ENCODE data around the gene TMSB4X.
A peak's percentile ranks its signal among the peaks of the same experiment; 100 is the strongest.
"Not testable (repeated sequence)": the region's sequence is repeated elsewhere in the genome, so short reads cannot be mapped to it uniquely, and the experiment has no call there.

Gene TMSB4X

GRCh38 chrX:12974796-12975669, at the start of gene TMSB4X:
TMSB4X (plus strand) TSS chrX:12975110.
- peak; percentile 48 for DNase-seq

GRCh38 chrX:12929701-12930100, 45.2 kb upstream of the TMSB4X start:
- DNase-seq = no peak

GRCh38 chrX:12930150-12930549, 44.8 kb upstream of the TMSB4X start:
- no peak for DNase-seq

DNA sequence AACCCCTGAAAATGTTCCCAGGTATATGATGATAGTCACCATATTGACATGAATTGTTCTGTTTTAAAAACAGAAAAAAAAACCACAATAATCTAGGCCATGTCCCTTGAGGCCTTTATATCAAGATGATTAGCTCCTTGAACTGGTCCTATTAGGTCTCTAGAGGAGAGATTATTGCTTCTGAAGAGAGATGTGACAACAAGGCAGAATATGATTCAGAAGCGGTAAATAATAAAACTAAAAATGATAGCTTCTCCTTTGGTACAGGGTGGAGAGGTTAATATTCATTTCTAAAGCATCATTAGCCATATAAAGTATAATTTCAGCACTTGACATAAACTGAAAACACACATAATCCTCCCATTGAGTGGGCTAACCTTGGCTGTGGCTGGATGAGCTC, 42.7 kb upstream of the TMSB4X start:
- no peak for DNase-seq

GRCh38 chrX:12934850-12935249, 40.1 kb upstream of the TMSB4X start:
- DNase-seq = no peak

DNA sequence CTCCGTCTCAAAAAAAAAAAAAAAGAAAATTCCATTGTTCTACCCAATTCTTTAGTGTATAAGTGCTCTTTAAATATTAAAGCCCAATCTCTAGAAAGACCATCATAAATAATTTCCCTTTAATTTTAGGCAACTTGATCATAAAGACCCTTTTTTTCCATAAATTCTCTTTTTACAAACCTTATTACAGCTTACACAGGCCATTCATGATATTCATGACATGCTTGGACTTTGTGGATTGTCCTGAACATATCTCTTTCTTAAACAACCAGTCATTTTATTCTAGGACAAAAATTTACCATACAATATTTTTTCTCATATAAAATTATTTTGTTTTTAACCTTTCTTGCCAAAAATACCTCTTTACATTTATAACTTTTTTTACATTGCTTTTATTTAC, 38.0 kb upstream of the TMSB4X start:
- DNase-seq = no peak

GRCh38 chrX:12940471-12940870, 34.4 kb upstream of the TMSB4X start:
- not testable (repeated sequence) for DNase-seq

- not testable (repeated sequence) for DNase-seq
Measured at GRCh38 chrX:12943592-12943991, 31.3 kb upstream of the TMSB4X start.

DNA sequence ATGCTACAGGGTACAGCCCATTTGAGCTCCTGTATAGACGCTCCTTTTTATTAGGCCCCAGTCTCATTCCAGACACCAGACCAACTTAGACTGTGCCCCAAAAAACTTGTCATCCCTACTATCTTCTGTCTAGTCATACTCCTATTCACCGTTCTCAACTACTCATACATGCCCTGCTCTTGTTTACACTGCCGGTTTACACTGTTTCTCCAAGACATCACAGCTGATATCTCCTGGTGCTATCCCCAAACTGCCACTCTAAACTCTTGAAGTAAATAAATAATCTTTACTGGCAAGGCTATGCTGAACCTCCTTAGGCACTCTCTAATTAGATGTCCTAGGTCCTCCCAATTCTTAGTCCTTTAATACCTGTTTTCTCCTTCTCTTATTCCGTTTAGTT, 30.5 kb upstream of the TMSB4X start:
- DNase-seq = not testable (repeated sequence)

GRCh38 chrX:12945494-12945893, 29.4 kb upstream of the TMSB4X start:
- DNase-seq = no peak

DNA sequence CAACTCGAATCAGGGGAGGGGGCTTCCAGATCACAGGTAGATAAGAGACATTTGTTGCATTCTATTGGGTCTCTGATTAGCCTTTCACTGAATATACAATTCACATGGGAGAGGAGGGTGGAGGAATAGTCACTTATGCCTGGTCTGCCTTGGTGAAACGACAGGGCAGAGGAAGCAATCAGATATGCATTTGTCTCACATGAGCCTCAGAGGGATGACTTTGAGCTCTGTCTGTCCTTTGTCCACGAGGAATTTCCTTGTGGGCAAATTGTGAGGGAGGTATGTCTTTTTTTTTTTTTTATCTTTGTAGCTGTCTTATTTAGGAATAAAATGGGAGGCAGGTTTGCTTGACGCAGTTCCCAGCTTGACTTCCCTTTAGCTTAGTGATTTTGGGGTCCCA, 28.5 kb upstream of the TMSB4X start:
- DNase-seq = no peak

GRCh38 chrX:12946838-12947544, 27.9 kb upstream of the TMSB4X start:
- peak; percentile 87 for DNase-seq

GRCh38 chrX:12947545-12948235, 27.2 kb upstream of the TMSB4X start:
- peak; percentile 50 for DNase-seq

DNA sequence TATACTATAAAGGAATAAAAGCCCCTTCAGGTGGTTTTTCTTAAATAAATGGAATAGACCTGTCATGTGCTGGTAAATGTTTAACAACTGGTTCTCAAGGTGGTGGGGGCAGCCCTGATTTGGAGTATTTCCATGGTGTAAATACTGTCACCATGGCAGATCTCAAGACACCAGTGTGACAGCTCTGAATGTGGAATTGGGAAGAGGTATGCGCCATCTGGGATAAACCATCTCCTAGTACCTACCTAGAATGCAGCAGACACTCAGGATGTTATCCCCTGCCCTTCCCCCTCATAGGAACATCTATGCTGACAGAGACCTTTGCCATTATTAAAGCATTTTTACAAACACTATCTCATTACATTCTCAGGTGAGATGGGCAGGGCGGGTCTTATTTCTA, 26.4 kb upstream of the TMSB4X start:
- DNase-seq = no peak

- DNase-seq = no peak
Measured at GRCh38 chrX:12949205-12949926, 25.5 kb upstream of the TMSB4X start.

- peak; percentile 25 for DNase-seq
Measured at GRCh38 chrX:12949927-12950656, 24.8 kb upstream of the TMSB4X start.

- no peak for DNase-seq
Measured at GRCh38 chrX:12950851-12951594, 23.9 kb upstream of the TMSB4X start.

DNA sequence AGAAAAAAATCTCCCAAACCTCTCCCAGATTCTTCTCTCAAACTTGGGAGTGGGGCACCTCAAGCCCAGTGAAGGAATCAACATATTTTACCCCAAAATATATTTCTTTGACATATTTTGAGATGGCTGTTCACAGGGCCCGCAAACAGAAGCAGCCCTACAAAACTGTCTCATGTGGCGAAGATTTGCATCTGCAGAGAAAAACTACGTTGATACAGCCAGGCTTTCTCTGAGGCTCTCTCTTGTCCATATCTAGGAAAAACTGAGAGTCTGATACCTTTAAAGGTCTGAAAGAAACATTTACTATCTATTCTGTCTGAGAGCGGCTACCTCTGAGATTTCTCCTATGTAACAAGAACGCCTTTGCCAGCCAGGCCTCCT, 23.3 kb upstream of the TMSB4X start:
- DNase-seq = no peak

GRCh38 chrX:12953420-12953819, 21.5 kb upstream of the TMSB4X start:
- DNase-seq = no peak

GRCh38 chrX:12954376-12954775, 20.5 kb upstream of the TMSB4X start:
- no peak for DNase-seq

- DNase-seq = no peak
Measured at GRCh38 chrX:12954981-12955380, 19.9 kb upstream of the TMSB4X start.

Measured in DMS153 (cell line).